ENCODE results near the gene TRABD2A. TPM values are rescaled to one million over a fixed set of nuclear protein-coding genes. Genes with fewer than 3 reads are reported as not detected.

TRABD2A gene
- total and polyA plus RNA-seq, 2 donors from 2014 or later, result 2.1 to 3.4 TPM

GRCh38 chr2:84885111-84885510 is 4.2 kb upstream of the TRABD2A start:
- Histone ChIP-seq H3K36me3 (ENCODE audit: control insufficient read depth in 2 of 3, insufficient read depth in 3 of 3, low read length in 3 of 3) (no peaks in the 10 kb centered on the region), H3K9ac (ENCODE audit: low read length in 3 of 3) (no peak overlapping the region), H3K9me3 (ENCODE audit: control insufficient read depth in 2 of 3, insufficient read depth in 1 of 3, low read length in 3 of 3) (no peaks in the 10 kb centered on the region), H3K4me1 (ENCODE audit: control insufficient read depth in 2 of 3, insufficient read depth in 2 of 3, low read depth in 1 of 3, low read length in 3 of 3) (peaks cover 0 to 9% (median 0%) of the 10 kb centered on the region in 3 donors), H3K27me3 (ENCODE audit: control insufficient read depth, insufficient read depth, low read length) (peaks cover 9% of the 10 kb centered on the region), H3K27ac (ENCODE audit: low read depth in 2 of 2, low read length in 2 of 2) (no peak overlapping the region), H3K4me3 (ENCODE audit: low read length in 3 of 3) (no peak overlapping the region)
- FAIRE-seq (no peak), DNase-seq (no peak)
- TF ChIP-seq CTCF (IDR thresholded peaks at IDR 0.05; ENCODE audit: borderline replicate concordance, extremely low read depth, insufficient read depth), result no peak
- intact Hi-C loops (cut with DNase I), result loop anchor here (10.0 kb wide), 1 partner anchor 390 kb away; no protein-coding TSS in a partner anchor

- Histone ChIP-seq H3K4me3 (ENCODE audit: low read length in 3 of 3) (no peak overlapping the region), H3K4me1 (ENCODE audit: control insufficient read depth in 2 of 3, insufficient read depth in 2 of 3, low read depth in 1 of 3, low read length in 3 of 3) (peaks cover 0 to 10% (median 0%) of the 10 kb centered on the region in 3 donors), H3K27ac (ENCODE audit: low read depth in 2 of 2, low read length in 2 of 2) (no peak overlapping the region), H3K9ac (ENCODE audit: low read length in 3 of 3) (no peak overlapping the region), H3K9me3 (ENCODE audit: control insufficient read depth in 2 of 3, insufficient read depth in 1 of 3, low read length in 3 of 3) (no peaks in the 10 kb centered on the region), H3K36me3 (ENCODE audit: control insufficient read depth in 2 of 3, insufficient read depth in 3 of 3, low read length in 3 of 3) (no peaks in the 10 kb centered on the region), H3K27me3 (ENCODE audit: control insufficient read depth, insufficient read depth, low read length) (peaks cover 13% of the 10 kb centered on the region)
- DNase-seq (peak in 1 of 5 donors; percentile 1), FAIRE-seq (no peak)
- no peak for TF ChIP-seq CTCF (IDR thresholded peaks at IDR 0.05; ENCODE audit: borderline replicate concordance, extremely low read depth, insufficient read depth)
- intact Hi-C loops (cut with DNase I), result loop anchor here (10.0 kb wide), 1 partner anchor 390 kb away; no protein-coding TSS in a partner anchor
Observed at GRCh38 chr2:84884449-84884848, 3.6 kb upstream of the TRABD2A start.

DNA sequence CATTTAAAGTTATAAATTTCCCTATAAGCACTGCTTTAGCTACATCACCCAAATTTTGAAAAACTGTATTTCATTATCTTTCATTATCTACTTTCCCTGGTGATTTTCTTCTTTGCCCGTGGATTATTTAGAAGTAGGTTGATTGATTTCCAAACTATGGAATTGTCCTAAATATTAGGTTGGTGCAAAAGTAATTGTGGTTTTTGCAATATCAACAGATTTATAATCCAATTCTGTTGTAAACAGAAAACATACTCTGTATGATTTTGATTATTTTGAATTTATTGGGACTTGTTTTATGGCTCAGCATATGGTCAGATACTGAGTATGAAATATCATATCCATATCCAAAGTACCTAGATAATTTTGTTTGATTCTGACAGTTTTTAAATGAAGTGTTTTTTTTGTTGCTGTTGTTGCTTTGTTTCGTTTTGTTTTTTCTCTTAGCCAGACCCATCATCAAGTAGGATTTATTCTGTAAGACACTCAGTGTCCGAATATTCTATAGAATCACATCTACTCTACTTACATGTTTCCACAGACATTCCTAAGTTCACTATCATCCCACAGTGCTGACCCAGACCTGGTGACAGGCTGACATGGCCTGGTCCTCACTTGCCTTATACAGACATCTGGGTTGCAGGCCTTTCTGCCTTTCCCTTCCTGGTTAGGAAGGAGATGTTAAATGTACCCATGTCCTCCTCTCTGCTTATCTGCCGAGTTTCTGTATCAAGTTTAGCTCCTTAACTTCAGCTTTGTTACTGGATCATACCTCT is 2.1 kb upstream of the TRABD2A start:
- TF ChIP-seq CTCF (IDR thresholded peaks at IDR 0.05; ENCODE audit: borderline replicate concordance, extremely low read depth, insufficient read depth), result no peak
- H3K27ac ChIP-seq (ENCODE audit: low read depth in 2 of 2, low read length in 2 of 2), result no peak overlapping the region
- H3K36me3 ChIP-seq (ENCODE audit: control insufficient read depth in 2 of 3, insufficient read depth in 3 of 3, low read length in 3 of 3), result no peaks in the 10 kb centered on the region
- no peak overlapping the region for H3K9ac ChIP-seq (ENCODE audit: low read length in 3 of 3)
- FAIRE-seq (no peak), DNase-seq (peak in 1 of 5 donors; percentile 16)
- no peak overlapping the region for H3K4me3 ChIP-seq (ENCODE audit: low read length in 3 of 3)
- H3K27me3 ChIP-seq (ENCODE audit: control insufficient read depth, insufficient read depth, low read length), result peaks cover 18% of the 10 kb centered on the region
- H3K4me1 ChIP-seq (ENCODE audit: control insufficient read depth in 2 of 3, insufficient read depth in 2 of 3, low read depth in 1 of 3, low read length in 3 of 3), result peaks cover 0 to 7% (median 0%) of the 10 kb centered on the region in 3 donors
- intact Hi-C loops (cut with DNase I), result loop anchor here (10.0 kb wide), 1 partner anchor 388 kb away; no protein-coding TSS in a partner anchor
- no peaks in the 10 kb centered on the region for H3K9me3 ChIP-seq (ENCODE audit: control insufficient read depth in 2 of 3, insufficient read depth in 1 of 3, low read length in 3 of 3)

All from kidney (tissue), 14 donors.